SK-N-SH (cell line): ENCODE data around the gene KYAT1. TPM values are rescaled to one million over a fixed set of nuclear protein-coding genes. Genes with fewer than 3 reads are reported as not detected.

Experiments
- CTCF ChIA-PET: fragments of 300-600, 350-600 bp; formaldehyde crosslinking; extraction: SDS; loops from one replicate; lab custom pipeline; 2021; lab: Yijun Ruan, JAX
- POLR2A ChIA-PET: fragments of 350-600 bp; sonication (Branson Sonifier 250); formaldehyde crosslinking; extraction: SDS; loops from one replicate; lab custom pipeline; 2020; ENCODE audit warnings: antibody characterized with exemption, inconsistent platforms; lab: Yijun Ruan, JAX
- DNase-seq: peaks from one replicate; pipeline ENCODE4 v3.0.0; 2012
- H2AFZ ChIP-seq: fragments of 200-600 bp; sonication (generic); 2 replicates; pipeline ENCODE4 v1.8.1; 2016; ENCODE audit warnings: antibody characterized with exemption, mild to moderate bottlenecking, low read depth
- H3F3A ChIP-seq: fragments of 200-600 bp; sonication (generic); replicated peaks from 2 replicates; pipeline ENCODE3; 2016; ENCODE audit warnings: antibody characterized with exemption, mild to moderate bottlenecking; ENCODE audit not compliant: insufficient read depth
- H3K27ac ChIP-seq, 2 experiments: fragments of 200-500 bp in 1 of 2; fragments of 200-600 bp in 1 of 2; sonication (Bioruptor generic) in 1 of 2; sonication (generic), shearing (Covaris generic) in 1 of 2; 2 replicates each; pipeline versions ENCODE4 v1.5.1 to v1.6.1; 2014 to 2016; ENCODE audit warnings: low read depth in 2 of 2, inconsistent platforms in 1 of 2, low read length in 1 of 2, mild to moderate bottlenecking in 1 of 2, mixed read lengths in 1 of 2
- H3K27me3 ChIP-seq: fragments of 200-600 bp; sonication (generic), shearing (Covaris generic); 2 replicates; pipeline ENCODE4 v1.6.1; 2016; ENCODE audit warnings: mixed run types; ENCODE audit not compliant: insufficient read depth
- H3K36me3 ChIP-seq, 2 experiments: fragments of 200-500 bp in 1 of 2; fragments of 200-600 bp in 1 of 2; sonication (Bioruptor generic) in 1 of 2; sonication (generic) in 1 of 2; replicated peaks in 1 of 2; 2 replicates each; pipeline versions ENCODE3 to v1.5.1; 2014 to 2016; ENCODE audit warnings: low read length in 1 of 2, mild to moderate bottlenecking in 1 of 2; ENCODE audit not compliant: insufficient read depth in 2 of 2, control insufficient read depth in 1 of 2
- H3K4me1 ChIP-seq, 2 experiments: fragments of 200-500 bp in 1 of 2; fragments of 200-600 bp in 1 of 2; sonication (Bioruptor generic) in 1 of 2; sonication (generic), shearing (Covaris generic) in 1 of 2; 2 replicates each; pipeline versions ENCODE4 v1.5.1 to v1.6.1; 2014 to 2016; ENCODE audit warnings: low read depth in 1 of 2, low read length in 1 of 2, mixed run types in 1 of 2; ENCODE audit not compliant: insufficient read depth in 2 of 2, control insufficient read depth in 1 of 2
- H3K4me2 ChIP-seq: fragments of 200-600 bp; sonication (generic), shearing (Covaris generic); 2 replicates; pipeline ENCODE4 v1.6.1; 2017; ENCODE audit warnings: mixed run types
- H3K4me3 ChIP-seq, 2 experiments: fragments of 200-500 bp in 1 of 2; fragments of 200-600 bp in 1 of 2; sonication (Bioruptor generic) in 1 of 2; sonication (generic), shearing (Covaris generic) in 1 of 2; 2 replicates each; pipeline versions ENCODE4 v1.5.1 to v1.8.1; 2014 to 2016; ENCODE audit warnings: low read depth in 2 of 2, inconsistent platforms in 1 of 2, low read length in 1 of 2, mild to moderate bottlenecking in 1 of 2, mixed read lengths in 1 of 2, moderate library complexity in 1 of 2
- H3K79me2 ChIP-seq: fragments of 200-600 bp; sonication (generic); 2 replicates; pipeline ENCODE4 v1.8.1; 2017; ENCODE audit warnings: mild to moderate bottlenecking; ENCODE audit not compliant: insufficient read depth
- H3K9ac ChIP-seq: fragments of 200-600 bp; sonication (generic); 2 replicates; pipeline ENCODE4 v1.6.1; 2017; ENCODE audit warnings: mixed run types
- H3K9me2 ChIP-seq: fragments of 200-600 bp; sonication (generic); 2 replicates; pipeline ENCODE4 v1.6.1; 2017; ENCODE audit warnings: mixed run types
- H3K9me3 ChIP-seq: fragments of 200-600 bp; sonication (generic); 2 replicates; pipeline ENCODE4 v1.6.1; 2017; ENCODE audit warnings: mixed run types, mild to moderate bottlenecking, moderate library complexity
- H4K20me1 ChIP-seq: fragments of 200-600 bp; sonication (generic); 2 replicates; pipeline ENCODE4 v1.6.1; 2017; ENCODE audit warnings: mild to moderate bottlenecking, mixed run types; ENCODE audit not compliant: insufficient read depth
- EZH2phosphoT487 ChIP-seq: fragments of 200-600 bp; sonication (generic); IDR thresholded peaks from 2 replicates; pipeline ENCODE4 v1.6.1; 2017; ENCODE audit warnings: low read depth, mixed run types, mild to moderate bottlenecking, antibody characterized with exemption, moderate library complexity, borderline replicate concordance
- FOSL2 ChIP-seq: IDR thresholded peaks from 2 replicates; pipeline ENCODE4 v1.4.0; 2012; ENCODE audit warnings: low read depth, mild to moderate bottlenecking, moderate library complexity, borderline replicate concordance
- FOXM1 ChIP-seq: IDR thresholded peaks from 2 replicates; pipeline ENCODE4 v1.4.0; 2012; ENCODE audit warnings: low read depth, mild to moderate bottlenecking
- GABPA ChIP-seq: IDR thresholded peaks from 2 replicates; pipeline ENCODE4 v1.4.0; 2012; ENCODE audit warnings: low read depth, mild to moderate bottlenecking
- MXI1 ChIP-seq: IDR thresholded peaks from 2 replicates; pipeline ENCODE4 v1.6.1; 2012; ENCODE audit warnings: mild to moderate bottlenecking, low read depth, low read length, improper control_type of control experiment
- SMC3 ChIP-seq: IDR thresholded peaks from 2 replicates; pipeline ENCODE4 v1.6.1; 2012; ENCODE audit warnings: low read depth, low read length, improper control_type of control experiment
- TCF12 ChIP-seq: IDR thresholded peaks from 2 replicates; pipeline ENCODE4 v1.4.0; 2012
- YY1 ChIP-seq: IDR thresholded peaks from 2 replicates; pipeline ENCODE4 v1.4.0; 2012; ENCODE audit warnings: low read depth, mild to moderate bottlenecking
- WGBS: methylation state at CpG from one replicate; pipeline ENCODE4 v1.1.6; 2017; ENCODE audit warnings: low lambda C conversion rate; 5-methylcytosine and 5-hydroxymethylcytosine counted together
- polyA plus RNA-seq, 3 experiments: library from polyadenylated mRNA; depleted of rRNA; stranded (reverse); fragments of >200 nt; gene quantifications; 2 replicates each; pipeline ENCODE4 v1.2.3, GENCODE V29; 2012
- TF ChIP-seq, protein P1 (sequence below): IDR thresholded peaks from 2 replicates; pipeline ENCODE4 v1.6.1; 2012; ENCODE audit warnings: mild to moderate bottlenecking, low read depth, low read length, moderate library complexity
- TF ChIP-seq, protein P2 (sequence below): fragments of 150-350 bp; IDR thresholded peaks from 2 replicates; pipeline ENCODE4 v1.6.1; 2017; ENCODE audit warnings: antibody characterized with exemption, low read length, low read depth, borderline replicate concordance
- TF ChIP-seq, protein P3 (sequence below): fragments of 150-350 bp; IDR thresholded peaks from 2 replicates; pipeline ENCODE4 v1.6.1; 2016; ENCODE audit warnings: mild to moderate bottlenecking, low read depth, low read length

KYAT1 gene
- polyA plus RNA-seq, 1 of the 3 experiments (the other 2 are of a cell fraction) = 9.4 TPM

DNA sequence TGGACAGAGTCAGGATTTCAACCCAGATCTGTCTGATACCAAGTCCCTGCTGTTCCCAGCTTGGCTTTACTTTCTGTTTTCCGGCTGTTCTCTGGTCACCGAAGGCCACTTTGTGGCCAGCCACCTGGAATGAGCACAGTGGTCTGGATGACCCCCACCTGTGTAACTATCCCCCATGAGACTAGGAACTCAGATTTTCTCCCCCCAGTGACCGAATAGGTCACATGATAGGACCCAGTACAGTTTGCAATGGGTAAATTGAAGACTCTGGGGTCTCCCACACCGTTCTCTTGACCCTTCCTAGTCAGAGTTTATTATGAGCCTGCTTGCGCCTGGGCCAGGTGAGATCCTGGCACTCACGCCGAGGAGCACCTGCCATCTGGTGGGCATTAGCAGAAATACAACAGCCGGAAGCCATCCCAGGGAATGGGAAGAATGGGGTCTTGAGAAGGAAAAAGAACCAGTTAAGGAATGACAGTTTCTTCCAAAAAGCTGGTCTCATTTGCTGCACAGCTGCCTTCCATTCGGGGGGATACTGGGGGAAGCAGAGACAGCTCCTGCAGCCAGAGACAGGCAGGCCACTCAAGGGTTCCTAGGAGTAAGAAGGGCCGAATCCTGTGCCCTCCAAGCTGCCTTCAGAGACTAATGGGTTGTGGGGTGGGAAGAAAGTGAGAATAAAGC lies 46.1 kb upstream of the KYAT1 start (continued):
- TF ChIP-seq, protein P1, sequence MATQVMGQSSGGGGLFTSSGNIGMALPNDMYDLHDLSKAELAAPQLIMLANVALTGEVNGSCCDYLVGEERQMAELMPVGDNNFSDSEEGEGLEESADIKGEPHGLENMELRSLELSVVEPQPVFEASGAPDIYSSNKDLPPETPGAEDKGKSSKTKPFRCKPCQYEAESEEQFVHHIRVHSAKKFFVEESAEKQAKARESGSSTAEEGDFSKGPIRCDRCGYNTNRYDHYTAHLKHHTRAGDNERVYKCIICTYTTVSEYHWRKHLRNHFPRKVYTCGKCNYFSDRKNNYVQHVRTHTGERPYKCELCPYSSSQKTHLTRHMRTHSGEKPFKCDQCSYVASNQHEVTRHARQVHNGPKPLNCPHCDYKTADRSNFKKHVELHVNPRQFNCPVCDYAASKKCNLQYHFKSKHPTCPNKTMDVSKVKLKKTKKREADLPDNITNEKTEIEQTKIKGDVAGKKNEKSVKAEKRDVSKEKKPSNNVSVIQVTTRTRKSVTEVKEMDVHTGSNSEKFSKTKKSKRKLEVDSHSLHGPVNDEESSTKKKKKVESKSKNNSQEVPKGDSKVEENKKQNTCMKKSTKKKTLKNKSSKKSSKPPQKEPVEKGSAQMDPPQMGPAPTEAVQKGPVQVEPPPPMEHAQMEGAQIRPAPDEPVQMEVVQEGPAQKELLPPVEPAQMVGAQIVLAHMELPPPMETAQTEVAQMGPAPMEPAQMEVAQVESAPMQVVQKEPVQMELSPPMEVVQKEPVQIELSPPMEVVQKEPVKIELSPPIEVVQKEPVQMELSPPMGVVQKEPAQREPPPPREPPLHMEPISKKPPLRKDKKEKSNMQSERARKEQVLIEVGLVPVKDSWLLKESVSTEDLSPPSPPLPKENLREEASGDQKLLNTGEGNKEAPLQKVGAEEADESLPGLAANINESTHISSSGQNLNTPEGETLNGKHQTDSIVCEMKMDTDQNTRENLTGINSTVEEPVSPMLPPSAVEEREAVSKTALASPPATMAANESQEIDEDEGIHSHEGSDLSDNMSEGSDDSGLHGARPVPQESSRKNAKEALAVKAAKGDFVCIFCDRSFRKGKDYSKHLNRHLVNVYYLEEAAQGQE = no peak
- no peak for TF ChIP-seq TCF12
- TF ChIP-seq MXI1 = no peak
- no peak for TF ChIP-seq FOSL2
- no peak for TF ChIP-seq YY1
- TF ChIP-seq, all 33 proteins: peak for 3

DNA sequence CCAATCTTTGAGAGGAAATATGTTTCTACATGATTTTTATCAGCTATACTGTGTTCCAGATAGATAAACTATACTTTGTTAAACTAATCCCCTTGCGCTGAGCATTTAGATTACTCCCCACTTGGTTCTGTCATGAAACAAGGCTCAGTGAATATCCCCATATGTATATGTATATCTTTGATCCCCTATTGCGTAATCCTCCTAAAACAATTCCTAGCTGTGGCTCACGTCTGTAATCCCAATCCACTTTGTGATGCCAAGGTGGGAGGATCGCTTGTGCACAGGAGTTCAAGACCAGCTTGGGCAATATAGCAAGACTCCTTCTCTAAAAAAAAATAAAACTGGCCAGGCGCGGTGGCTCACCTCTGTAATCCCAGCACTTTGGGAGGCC lies 41.7 kb upstream of the KYAT1 start:
- Histone ChIP-seq H4K20me1 (no peaks in the 10 kb centered on the region), H3F3A (no peaks in the 10 kb centered on the region), H3K27me3 (no peaks in the 10 kb centered on the region), H2AFZ (no peak overlapping the region), H3K79me2 (no peaks in the 10 kb centered on the region), H3K4me3 (no peak overlapping the region), H3K27ac (no peak overlapping the region), H3K9me3 (no peaks in the 10 kb centered on the region), H3K4me2 (no peak overlapping the region), H3K9me2 (no peaks in the 10 kb centered on the region), H3K9ac (no peak overlapping the region), H3K4me1 (no peaks in the 10 kb centered on the region; a peak in 2 of 4 replicates), H3K36me3 (peaks cover 0 to 4% of the 10 kb centered on the region in 2 experiments)
- ChIA-PET POLR2A (no interaction called here), CTCF (interaction anchor here (1.9 to 7.1 kb wide), 2 partner anchors 62 to 70 kb away, joined by 6 to 73 read pairs; no protein-coding TSS in a partner anchor)
- TF ChIP-seq SMC3 (no peak), FOXM1 (no peak), TCF12 (no peak), EZH2phosphoT487 (no peak), YY1 (no peak)
- WGBS = 94% methylated on average over 6 of the region's 6 CpGs
- DNase-seq = no peak

DNA sequence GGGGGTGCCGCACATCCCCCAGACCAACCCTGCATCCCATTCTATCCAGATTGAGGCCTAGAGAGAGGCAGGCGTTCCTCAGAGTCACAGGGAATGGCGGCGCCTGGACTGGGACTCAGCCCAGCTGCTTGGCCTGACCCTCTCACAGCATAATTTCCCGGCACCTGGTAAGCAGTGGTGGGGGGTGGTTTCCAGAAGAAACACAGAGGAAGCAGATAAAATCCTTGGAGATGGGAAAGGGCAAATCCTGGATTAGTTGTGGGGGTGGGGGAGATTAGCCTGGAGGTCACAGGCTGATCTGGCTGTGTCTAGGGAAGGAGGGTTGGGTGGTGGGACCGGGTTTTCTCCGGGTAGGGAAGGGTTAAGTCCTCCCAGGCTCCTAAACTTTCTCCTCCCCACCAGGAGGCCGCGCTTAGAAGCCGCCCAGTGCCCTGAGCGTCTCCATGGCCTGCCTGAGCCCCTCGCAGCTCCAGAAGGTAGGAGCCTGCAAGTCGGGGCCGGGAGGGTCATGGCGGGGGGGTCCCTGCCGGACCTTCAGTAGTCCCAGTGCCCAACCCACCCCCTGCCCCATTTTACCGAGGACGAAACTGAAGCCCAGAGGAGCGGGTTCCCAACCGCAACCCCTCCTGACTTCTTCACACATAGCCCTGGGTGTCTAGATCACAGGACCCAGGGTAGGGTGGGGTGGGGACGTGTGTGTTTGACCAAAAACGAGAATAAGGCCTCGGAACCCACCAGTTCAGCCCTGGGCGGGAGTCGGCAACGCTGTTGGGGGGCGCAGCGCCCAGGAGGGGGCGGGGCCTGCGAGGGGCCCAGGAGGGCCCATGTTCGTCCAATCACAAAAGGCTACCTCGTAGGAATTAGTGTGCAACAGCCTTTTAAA lies 40.4 kb upstream of the KYAT1 start:
- H3K4me3 ChIP-seq = no peak overlapping the region

More for the DNA sequence above, 40.4 kb upstream of the KYAT1 start:
- Histone ChIP-seq H3K36me3 (peaks cover 4 to 11% of the 10 kb centered on the region in 2 experiments), H3K4me2 (no peak overlapping the region), H3K79me2 (no peaks in the 10 kb centered on the region), H3K9me2 (no peaks in the 10 kb centered on the region), H3K27ac (no peak overlapping the region), H3K27me3 (no peaks in the 10 kb centered on the region), H4K20me1 (no peaks in the 10 kb centered on the region), H3F3A (no peaks in the 10 kb centered on the region), H3K9ac (no peak overlapping the region), H3K9me3 (no peaks in the 10 kb centered on the region), H2AFZ (no peak overlapping the region), H3K4me1 (no peaks in the 10 kb centered on the region; a peak in 2 of 4 replicates)
- TF ChIP-seq GABPA (no peak), SMC3 (no peak)
- TF ChIP-seq, protein P2, sequence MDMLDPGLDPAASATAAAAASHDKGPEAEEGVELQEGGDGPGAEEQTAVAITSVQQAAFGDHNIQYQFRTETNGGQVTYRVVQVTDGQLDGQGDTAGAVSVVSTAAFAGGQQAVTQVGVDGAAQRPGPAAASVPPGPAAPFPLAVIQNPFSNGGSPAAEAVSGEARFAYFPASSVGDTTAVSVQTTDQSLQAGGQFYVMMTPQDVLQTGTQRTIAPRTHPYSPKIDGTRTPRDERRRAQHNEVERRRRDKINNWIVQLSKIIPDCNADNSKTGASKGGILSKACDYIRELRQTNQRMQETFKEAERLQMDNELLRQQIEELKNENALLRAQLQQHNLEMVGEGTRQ = no peak
- TF ChIP-seq, protein P3, sequence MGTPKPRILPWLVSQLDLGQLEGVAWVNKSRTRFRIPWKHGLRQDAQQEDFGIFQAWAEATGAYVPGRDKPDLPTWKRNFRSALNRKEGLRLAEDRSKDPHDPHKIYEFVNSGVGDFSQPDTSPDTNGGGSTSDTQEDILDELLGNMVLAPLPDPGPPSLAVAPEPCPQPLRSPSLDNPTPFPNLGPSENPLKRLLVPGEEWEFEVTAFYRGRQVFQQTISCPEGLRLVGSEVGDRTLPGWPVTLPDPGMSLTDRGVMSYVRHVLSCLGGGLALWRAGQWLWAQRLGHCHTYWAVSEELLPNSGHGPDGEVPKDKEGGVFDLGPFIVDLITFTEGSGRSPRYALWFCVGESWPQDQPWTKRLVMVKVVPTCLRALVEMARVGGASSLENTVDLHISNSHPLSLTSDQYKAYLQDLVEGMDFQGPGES = no peak
- no peak for DNase-seq
- POLR2A ChIA-PET = no interaction called here
- 93% methylated on average over 27 of the region's 32 CpGs for WGBS
- CTCF ChIA-PET = no interaction called here
